ENCODE results near the gene TMEM94. TPM values are rescaled to one million over a fixed set of nuclear protein-coding genes. Genes with fewer than 3 reads are reported as not detected.
"Not testable (repeated sequence)": the region's sequence is repeated elsewhere in the genome, so short reads cannot be mapped to it uniquely, and the experiment has no call there.

TMEM94 gene
- total and polyA plus RNA-seq, 3 experiments from 2014 or later: 18.8 to 66.0 (median 63.3) TPM

DNA sequence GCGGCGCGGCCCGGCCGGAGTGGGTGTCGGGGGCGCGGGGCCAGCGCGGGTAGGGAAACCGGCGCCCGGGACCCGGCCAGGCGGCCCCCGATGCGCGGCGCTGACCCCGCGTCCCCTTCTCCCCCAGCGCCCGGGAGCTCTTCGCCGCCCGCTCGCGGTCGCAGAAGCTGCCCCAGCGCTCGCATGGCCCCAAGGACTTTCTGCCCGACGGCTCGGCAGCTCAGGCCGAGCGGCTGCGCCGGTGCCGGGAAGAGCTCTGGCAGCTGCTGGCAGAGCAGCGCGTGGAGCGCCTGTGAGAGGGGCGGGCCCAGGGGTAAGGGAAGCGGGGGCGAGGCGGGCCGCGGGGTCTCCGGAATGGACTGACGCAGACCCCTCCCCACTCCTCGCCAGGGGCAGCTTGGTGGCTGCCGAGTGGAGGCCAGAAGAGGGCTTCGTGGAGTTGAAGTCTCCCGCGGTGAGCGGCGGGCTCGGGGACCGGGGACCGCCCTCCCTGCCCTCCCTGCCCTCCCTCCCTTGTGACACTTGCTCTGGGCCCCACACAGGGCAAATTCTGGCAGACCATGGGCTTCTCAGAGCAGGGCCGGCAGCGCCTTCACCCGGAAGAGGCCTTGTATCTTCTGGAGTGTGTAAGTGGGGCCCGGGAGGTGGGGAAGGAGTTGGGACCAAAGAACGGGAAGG is 60.3 kb downstream of the TMEM94 start:
- Mint-ChIP-seq H3K27ac (peak overlapping the region; percentile 88 to 99 (median 98)), H3K9me3 (no peaks in the 10 kb centered on the region), H3K4me3 (peak overlapping the region; percentile 74 to 92 (median 86)), H3K36me3 (peaks cover 3 to 32% (median 10%) of the 10 kb centered on the region in 3 donors), H3K4me1 (peaks cover 27 to 29% (median 28%) of the 10 kb centered on the region in 3 donors), H3K27me3 (peaks cover 0 to 3% of the 10 kb centered on the region in 2 donors)
- DNase-seq: peak in 1 of 5 donors; percentile 62
- H3K27ac ChIP-seq (ENCODE audit: low read depth, low read length): peak overlapping the region; percentile 53
- H3K36me3 ChIP-seq (ENCODE audit: insufficient read depth, low read length): peaks cover 7% of the 10 kb centered on the region
- no peaks in the 10 kb centered on the region for H3K9me3 ChIP-seq (ENCODE audit: low read length)
- ChIA-PET POLR2A (interaction anchor here (0.6 to 3.1 kb wide), 11 partner anchors 9 to 1210 kb away, joined by 3 to 44 read pairs (median 8); partner anchors contain the start of genes GRB2, JMJD6, LLGL2 and METTL23), CTCF (interaction anchor here (0.7 to 2.4 kb wide), 21 partner anchors 8 to 228 kb away, joined by 3 to 18 read pairs (median 4); partner anchors contain the start of genes GRB2, LLGL2, MYO15B and SLC25A19)
- peak overlapping the region; percentile 84 for H3K4me3 ChIP-seq (ENCODE audit: low read length)
- no peaks in the 10 kb centered on the region for H3K27me3 ChIP-seq (ENCODE audit: insufficient read depth, low read length, poor library complexity, severe bottlenecking)
- H3K4me1 ChIP-seq (ENCODE audit: insufficient read depth, low read length): peaks cover 28% of the 10 kb centered on the region

DNA sequence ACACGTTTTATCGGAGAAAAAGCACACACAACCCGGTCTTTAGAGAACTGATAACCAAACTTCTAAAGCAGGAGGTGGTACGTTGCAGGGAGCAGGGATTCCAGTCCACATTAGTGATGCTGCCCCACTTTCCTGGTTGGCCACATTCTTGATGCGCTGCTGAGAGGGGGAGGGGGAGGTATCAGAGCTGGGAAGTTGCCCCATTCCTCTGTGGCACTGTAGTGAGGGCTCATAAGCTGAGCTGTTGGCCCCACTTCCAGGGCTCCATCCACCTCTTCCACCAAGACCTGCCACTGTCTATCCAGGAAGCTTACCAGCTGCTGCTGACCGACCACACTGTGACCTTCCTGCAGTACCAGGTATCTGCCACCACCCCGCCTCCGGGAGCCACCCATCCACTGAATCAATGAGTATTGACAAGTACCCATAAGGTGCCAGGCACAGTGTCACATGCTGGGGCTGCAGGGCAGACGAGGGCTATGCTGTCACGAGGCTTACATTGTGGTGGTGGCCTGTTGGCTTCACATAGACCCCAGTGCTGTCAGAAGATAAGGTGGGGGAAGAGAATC is 60.9 kb downstream of the TMEM94 start:
- H3K27me3 ChIP-seq (ENCODE audit: insufficient read depth, low read length, poor library complexity, severe bottlenecking): no peaks in the 10 kb centered on the region
- ChIA-PET POLR2A (interaction anchor here (0.6 to 3.1 kb wide), 10 partner anchors 9 to 544 kb away, joined by 3 to 44 read pairs (median 10); partner anchors contain the start of genes GRB2, LLGL2, MIF4GD and SLC25A19), CTCF (interaction anchor here (0.7 to 2.4 kb wide), 10 partner anchors 7 to 228 kb away, joined by 3 to 18 read pairs (median 7); partner anchors contain the start of genes GRB2, LLGL2, MYO15B and SLC25A19)
- H3K36me3 ChIP-seq (ENCODE audit: insufficient read depth, low read length): peaks cover 7% of the 10 kb centered on the region
- H3K36me3 Mint-ChIP-seq: peaks cover 3 to 37% (median 10%) of the 10 kb centered on the region in 3 donors
- H3K9me3 Mint-ChIP-seq: no peaks in the 10 kb centered on the region
- peak overlapping the region; percentile 74 to 92 (median 86) for H3K4me3 Mint-ChIP-seq
- peaks cover 27 to 30% (median 28%) of the 10 kb centered on the region in 3 donors for H3K4me1 Mint-ChIP-seq
- peaks cover 0 to 3% of the 10 kb centered on the region in 2 donors for H3K27me3 Mint-ChIP-seq
- H3K27ac Mint-ChIP-seq: peak overlapping the region; percentile 88 to 99 (median 98)
- peak overlapping the region; percentile 53 for H3K27ac ChIP-seq (ENCODE audit: low read depth, low read length)
- peaks cover 28% of the 10 kb centered on the region for H3K4me1 ChIP-seq (ENCODE audit: insufficient read depth, low read length)
- H3K4me3 ChIP-seq (ENCODE audit: low read length): peak overlapping the region; percentile 84
- DNase-seq: peak in 3 of 5 donors; percentile 16 to 27 (median 19)
- no peaks in the 10 kb centered on the region for H3K9me3 ChIP-seq (ENCODE audit: low read length)

DNA sequence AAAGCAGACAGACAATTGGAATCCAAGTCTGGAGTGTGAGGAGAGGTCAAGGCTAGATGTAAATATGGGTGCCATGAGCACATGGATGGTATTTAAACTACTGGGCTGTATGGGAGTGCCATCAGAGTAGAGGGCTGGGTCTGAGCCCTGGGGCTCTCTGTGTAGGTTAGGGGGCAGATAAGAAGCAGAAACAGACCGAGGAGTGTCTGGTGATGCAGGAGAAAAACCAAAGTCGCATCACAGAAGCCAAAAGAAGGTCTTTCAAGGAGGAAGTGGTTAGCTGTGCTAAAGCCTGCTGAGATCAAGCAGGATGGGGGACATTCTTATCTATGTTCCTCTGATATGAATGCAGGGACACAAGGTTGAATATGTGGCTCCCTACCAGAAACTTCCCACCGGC is 61.8 kb downstream of the TMEM94 start:
- DNase-seq: peak; percentile 26 to 86 (median 78)
- H3K27ac Mint-ChIP-seq: peak overlapping the region; percentile 88 to 99 (median 98)
- peaks cover 9% of the 10 kb centered on the region for H3K36me3 ChIP-seq (ENCODE audit: insufficient read depth, low read length)

DNA sequence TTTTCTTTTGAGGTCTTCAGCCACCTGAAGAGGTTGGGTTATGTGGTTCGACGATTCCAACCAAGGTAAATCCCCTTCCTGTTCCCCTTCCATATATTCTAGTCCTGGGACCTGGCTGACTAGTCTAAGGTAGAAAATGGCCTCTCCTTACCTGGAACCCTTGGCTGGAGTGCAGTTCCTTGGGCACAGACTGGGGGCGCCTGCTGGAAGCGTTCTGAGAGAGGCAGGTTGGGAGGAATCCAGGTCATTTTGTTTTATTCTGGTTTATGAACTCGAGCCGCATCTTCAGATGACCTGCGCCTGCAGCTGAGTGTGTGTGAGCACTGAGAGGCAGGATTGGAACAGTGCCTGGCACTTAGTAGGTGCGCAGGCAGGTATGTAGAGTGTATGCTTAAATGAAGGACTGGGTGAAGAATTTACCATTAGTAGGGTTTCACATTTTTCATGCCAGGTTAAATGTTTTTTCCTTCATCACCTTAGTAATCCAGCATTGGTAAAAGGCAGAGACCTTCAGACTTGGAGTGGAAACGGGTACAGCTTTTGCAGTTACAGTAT is 62.6 kb downstream of the TMEM94 start:
- H3K27ac ChIP-seq (ENCODE audit: low read depth, low read length): peak overlapping the region; percentile 11
- H3K36me3 ChIP-seq (ENCODE audit: insufficient read depth, low read length): peaks cover 17% of the 10 kb centered on the region
- peaks cover 28% of the 10 kb centered on the region for H3K4me1 ChIP-seq (ENCODE audit: insufficient read depth, low read length)
- no peak for DNase-seq
- H3K27ac Mint-ChIP-seq: peak overlapping the region in 7 of 8 donors; percentile 95 to 99 (median 98)
- peak overlapping the region in 4 of 7 donors; percentile 79 to 92 (median 84) for H3K4me3 Mint-ChIP-seq
- peaks cover 27 to 32% (median 28%) of the 10 kb centered on the region in 3 donors for H3K4me1 Mint-ChIP-seq
- H3K27me3 ChIP-seq (ENCODE audit: insufficient read depth, low read length, poor library complexity, severe bottlenecking): no peaks in the 10 kb centered on the region
- ChIA-PET CTCF (interaction anchor here (0.9 to 1.6 kb wide), 5 partner anchors 14 to 230 kb away, joined by 3 to 7 read pairs (median 5); no protein-coding TSS in a partner anchor), POLR2A (interaction anchor here (1.3 to 1.8 kb wide), 2 partner anchors 16 to 230 kb away, joined by 4 to 5 read pairs; partner anchors contain the start of gene SLC25A19)
- H3K27me3 Mint-ChIP-seq: peaks cover 0 to 3% of the 10 kb centered on the region in 2 donors
- H3K36me3 Mint-ChIP-seq: peaks cover 3 to 51% (median 10%) of the 10 kb centered on the region in 3 donors
- no peaks in the 10 kb centered on the region for H3K9me3 Mint-ChIP-seq
- H3K4me3 ChIP-seq (ENCODE audit: low read length): no peak overlapping the region
- no peaks in the 10 kb centered on the region for H3K9me3 ChIP-seq (ENCODE audit: low read length)

More for the DNA sequence above, 61.8 kb downstream of the TMEM94 start:
- no peaks in the 10 kb centered on the region for H3K27me3 ChIP-seq (ENCODE audit: insufficient read depth, low read length, poor library complexity, severe bottlenecking)
- Mint-ChIP-seq H3K9me3 (no peaks in the 10 kb centered on the region), H3K36me3 (peaks cover 3 to 43% (median 10%) of the 10 kb centered on the region in 3 donors), H3K27me3 (peaks cover 0 to 3% of the 10 kb centered on the region in 2 donors), H3K4me3 (peak overlapping the region; percentile 74 to 92 (median 86)), H3K4me1 (peaks cover 27 to 32% (median 28%) of the 10 kb centered on the region in 3 donors)
- POLR2A ChIA-PET: interaction anchor here (0.6 to 3.1 kb wide), 4 partner anchors 8 to 544 kb away, joined by 4 to 44 read pairs (median 10); partner anchors contain the start of genes LLGL2 and SLC25A19
- H3K9me3 ChIP-seq (ENCODE audit: low read length): no peaks in the 10 kb centered on the region
- peaks cover 28% of the 10 kb centered on the region for H3K4me1 ChIP-seq (ENCODE audit: insufficient read depth, low read length)
- H3K27ac ChIP-seq (ENCODE audit: low read depth, low read length): peak overlapping the region; percentile 53
- H3K4me3 ChIP-seq (ENCODE audit: low read length): peak overlapping the region; percentile 84
- CTCF ChIA-PET: interaction anchor here (0.9 to 2.4 kb wide), 6 partner anchors 8 to 115 kb away, joined by 3 to 9 read pairs (median 5); partner anchors contain the start of gene SMIM5

DNA sequence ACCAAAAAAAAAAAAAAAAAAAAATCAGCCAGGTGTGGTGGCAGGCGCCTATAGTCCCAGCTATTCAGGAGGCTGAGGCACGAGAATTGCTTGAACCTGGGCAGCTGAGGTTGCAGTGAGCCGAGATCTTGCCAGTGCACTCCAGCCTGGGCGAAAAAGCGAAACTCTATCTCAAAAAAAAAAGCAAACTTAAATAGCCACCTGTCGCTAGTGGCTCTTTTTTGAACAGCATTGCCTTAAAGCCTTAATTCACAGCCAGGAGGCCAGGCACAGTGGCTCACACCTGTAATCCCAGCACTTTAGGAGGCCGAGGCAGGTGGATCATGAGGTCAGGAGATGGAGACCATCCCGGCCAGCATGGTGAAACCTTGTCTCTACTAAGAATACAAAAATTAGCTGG is 64.0 kb downstream of the TMEM94 start:
- H3K27ac ChIP-seq (ENCODE audit: low read depth, low read length); H3K27me3 ChIP-seq (ENCODE audit: insufficient read depth, low read length, poor library complexity, severe bottlenecking); H3K9me3 ChIP-seq (ENCODE audit: low read length); POLR2A ChIA-PET; H3K27me3 Mint-ChIP-seq; DNase-seq; H3K4me3 ChIP-seq (ENCODE audit: low read length); H3K4me3 Mint-ChIP-seq; H3K27ac Mint-ChIP-seq; H3K9me3 Mint-ChIP-seq: not testable (repeated sequence)
- peaks cover 28% of the 10 kb centered on the region for H3K4me1 ChIP-seq (ENCODE audit: insufficient read depth, low read length)
- peaks cover 19% of the 10 kb centered on the region for H3K36me3 ChIP-seq (ENCODE audit: insufficient read depth, low read length)
- CTCF ChIA-PET: interaction anchor here (0.8 to 1.4 kb wide), 3 partner anchors 8 to 229 kb away, joined by 3 read pairs; no protein-coding TSS in a partner anchor
- Mint-ChIP-seq H3K36me3 (peaks cover 3 to 57% (median 10%) of the 10 kb centered on the region in 3 donors), H3K4me1 (peaks cover 27 to 37% (median 28%) of the 10 kb centered on the region in 3 donors)

DNA sequence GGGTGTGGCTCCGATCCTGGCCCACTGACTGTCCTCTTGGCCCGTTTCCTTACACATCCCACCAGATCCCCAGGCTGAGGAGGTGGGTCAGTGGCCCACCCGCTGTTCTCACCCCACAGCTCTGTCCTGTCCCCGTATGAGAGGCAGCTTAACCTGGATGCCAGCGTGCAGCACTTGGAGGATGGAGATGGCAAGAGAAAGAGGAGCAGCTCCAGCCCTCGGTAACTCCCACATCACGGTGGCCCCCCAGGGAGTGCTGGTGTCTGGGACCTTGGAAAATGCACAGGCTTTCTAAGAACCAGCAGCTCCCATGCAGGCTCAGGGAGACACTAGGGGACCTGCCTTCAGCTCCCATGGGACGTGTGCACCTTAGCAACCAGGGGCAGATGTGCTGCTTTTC is 64.9 kb downstream of the TMEM94 start:
- DNase-seq: no peak
- H3K27ac ChIP-seq (ENCODE audit: low read depth, low read length): no peak overlapping the region
- Mint-ChIP-seq H3K27ac (peak overlapping the region in 1 of 8 donors; percentile 38), H3K36me3 (peaks cover 3 to 59% (median 10%) of the 10 kb centered on the region in 3 donors), H3K4me1 (peaks cover 28 to 39% (median 30%) of the 10 kb centered on the region in 3 donors), H3K27me3 (peaks cover 0 to 2% of the 10 kb centered on the region in 2 donors), H3K9me3 (no peaks in the 10 kb centered on the region), H3K4me3 (no peak overlapping the region)
- ChIA-PET CTCF (interaction anchor here (1.3 kb wide), 1 partner anchor 13 kb away, joined by 4 read pairs; no protein-coding TSS in a partner anchor), POLR2A (interaction anchor here (1.7 kb wide), 1 partner anchor 14 kb away, joined by 4 read pairs; no protein-coding TSS in a partner anchor)
- no peak overlapping the region for H3K4me3 ChIP-seq (ENCODE audit: low read length)
- peaks cover 31% of the 10 kb centered on the region for H3K4me1 ChIP-seq (ENCODE audit: insufficient read depth, low read length)
- H3K9me3 ChIP-seq (ENCODE audit: low read length): no peaks in the 10 kb centered on the region
- no peaks in the 10 kb centered on the region for H3K27me3 ChIP-seq (ENCODE audit: insufficient read depth, low read length, poor library complexity, severe bottlenecking)
- peaks cover 19% of the 10 kb centered on the region for H3K36me3 ChIP-seq (ENCODE audit: insufficient read depth, low read length)

All from CD8-positive, alpha-beta memory T cell (primary cell).